ENCODE data around the gene LSP1.

- TF ChIP-seq CTCF (IDR thresholded peaks at IDR 0.05) (no peak), POLR2AphosphoS5 (IDR thresholded peaks at IDR 0.05) (no peak)
These were observed 24.3 kb upstream of the LSP1 start for GRCh38 chr11:1828542-1828941.

Measured in sigmoid colon (tissue), 4 donors.